HFF-Myc (cell line): ENCODE results near the gene RFT1.

ENCODE experiments used
- DNase-seq: peaks from one replicate; pipeline ENCODE4 v3.0.0-alpha.2; 2011; ENCODE audit warnings: low read depth; ENCODE audit errors: extremely low read depth
- H3K4me3 ChIP-seq: replicated peaks from 2 replicates; pipeline ENCODE4 v1.5.1; 2011; ENCODE audit warnings: low read depth, mild to moderate bottlenecking, control low read depth, low read length
- CTCF ChIP-seq: IDR thresholded peaks from 2 replicates; pipeline ENCODE4 v1.5.1; 2012; ENCODE audit warnings: mild to moderate bottlenecking, low read depth, low read length, control low read depth; ENCODE audit errors: missing control alignments

The RFT1 gene

DNA sequence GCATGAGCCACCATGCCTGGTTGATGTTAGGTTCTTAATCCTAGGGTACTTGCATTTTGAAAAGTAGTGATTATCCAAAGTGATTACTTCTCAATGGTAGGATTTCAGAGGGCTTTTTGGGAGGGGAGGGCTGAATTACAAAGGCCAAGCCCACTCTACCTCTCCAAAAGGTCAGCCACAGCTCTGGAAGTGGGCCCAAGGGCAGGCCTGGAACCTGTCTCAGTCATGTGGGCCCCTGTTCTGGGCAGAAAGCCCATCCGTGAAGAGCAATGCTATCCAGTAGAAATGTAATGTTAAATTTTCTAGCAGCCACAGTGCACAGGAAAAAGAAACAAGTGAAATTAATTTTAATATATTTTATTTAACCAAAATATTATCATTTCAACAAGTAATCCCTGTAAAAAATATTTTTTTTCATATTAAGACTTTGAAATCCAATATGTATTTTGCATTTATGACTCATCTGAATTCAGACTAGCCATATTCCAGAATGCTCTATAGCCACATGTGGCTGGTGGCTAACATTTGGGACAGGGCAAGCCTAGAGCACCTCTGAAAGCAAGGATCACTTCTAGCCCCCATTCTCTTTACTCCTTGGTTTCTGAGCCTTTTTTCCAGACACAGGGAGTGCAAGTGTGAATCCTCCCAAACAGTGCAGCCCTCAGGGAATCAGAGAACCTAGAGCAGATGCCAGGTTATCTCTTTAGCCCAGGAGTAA lies 16.8 kb downstream of the RFT1 start:
- no peak overlapping the region for H3K4me3 ChIP-seq
- TF ChIP-seq CTCF: no peak
- no peak for DNase-seq

DNA sequence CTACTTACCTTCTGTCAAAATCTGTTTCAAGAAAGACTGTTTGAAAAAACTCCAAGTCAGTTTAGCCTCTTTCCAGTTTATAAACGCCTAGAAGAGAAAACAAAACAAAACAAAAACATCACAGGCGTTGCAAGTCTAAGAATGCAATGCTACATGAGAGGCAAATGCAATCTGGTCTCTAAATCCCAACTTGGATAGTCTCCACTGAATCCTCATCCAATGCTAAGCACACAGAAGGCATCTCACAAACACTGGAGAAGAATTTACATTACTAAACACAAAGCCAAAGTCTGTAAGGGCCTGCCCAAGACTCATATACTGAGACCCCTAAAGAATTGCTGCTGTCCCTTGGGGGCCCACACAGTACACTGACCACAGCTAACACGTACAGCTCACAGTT lies 18.4 kb downstream of the RFT1 start:
- TF ChIP-seq CTCF: no peak
- no peak overlapping the region for H3K4me3 ChIP-seq
- DNase-seq: no peak

- TF ChIP-seq CTCF: peak; percentile 86
- no peak overlapping the region for H3K4me3 ChIP-seq
- DNase-seq: peak; percentile 78
Measured at GRCh38 chr3:53109891-53110771, 20.1 kb downstream of the RFT1 start.

DNA sequence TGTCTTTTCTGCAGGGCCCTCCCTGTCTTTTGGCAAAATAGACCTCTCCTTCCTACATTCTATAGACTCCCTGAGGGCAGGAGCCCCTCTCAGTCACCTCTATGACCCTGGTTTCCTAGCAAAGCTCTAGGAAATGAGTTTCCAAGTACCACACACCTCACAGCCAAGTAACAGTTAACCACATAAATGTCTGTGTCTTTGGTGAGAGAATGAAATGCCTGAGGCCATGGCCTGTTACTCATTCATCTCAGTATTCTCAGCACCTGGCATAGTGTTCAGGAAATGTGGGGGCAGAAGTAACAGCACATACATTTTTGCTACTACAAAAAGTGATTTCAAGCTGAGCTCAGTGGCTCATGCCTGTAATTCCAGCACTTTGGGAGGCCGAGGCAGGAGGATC lies 21.0 kb downstream of the RFT1 start:
- no peak overlapping the region for H3K4me3 ChIP-seq
- TF ChIP-seq CTCF: no peak
- DNase-seq: peak; percentile 56

DNA sequence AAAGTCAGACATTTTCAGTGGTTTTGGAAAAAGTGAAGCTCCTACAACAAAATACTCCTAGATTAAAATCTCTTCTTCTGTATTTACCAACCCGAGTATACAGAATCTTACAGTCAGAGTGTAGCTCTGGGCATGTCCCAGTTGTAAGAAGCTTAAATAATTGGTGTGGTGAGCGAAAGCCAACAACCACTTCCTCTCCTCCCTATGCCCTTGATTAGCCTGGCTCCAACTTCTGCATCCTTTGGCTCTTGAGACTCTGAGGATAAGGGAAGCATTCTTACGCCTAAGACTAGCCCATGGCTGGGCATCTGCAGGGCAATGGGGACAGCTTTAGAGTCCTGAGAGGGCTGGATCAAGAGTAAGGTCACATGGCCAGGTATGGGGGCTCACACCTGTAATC lies 25.5 kb downstream of the RFT1 start:
- H3K4me3 ChIP-seq: no peak overlapping the region

More for the DNA sequence above, 25.5 kb downstream of the RFT1 start:
- no peak for DNase-seq
- no peak for TF ChIP-seq CTCF
